ENCODE measurements around the gene MERTK. TPM values are rescaled to one million over a fixed set of nuclear protein-coding genes. Genes with fewer than 3 reads are reported as not detected.

MERTK gene
- total RNA-seq, 1 donor, result under 0.01 TPM

GRCh38 chr2:112020561-112020960 is 122.2 kb downstream of the MERTK start:
- TF ChIP-seq, protein P1, sequence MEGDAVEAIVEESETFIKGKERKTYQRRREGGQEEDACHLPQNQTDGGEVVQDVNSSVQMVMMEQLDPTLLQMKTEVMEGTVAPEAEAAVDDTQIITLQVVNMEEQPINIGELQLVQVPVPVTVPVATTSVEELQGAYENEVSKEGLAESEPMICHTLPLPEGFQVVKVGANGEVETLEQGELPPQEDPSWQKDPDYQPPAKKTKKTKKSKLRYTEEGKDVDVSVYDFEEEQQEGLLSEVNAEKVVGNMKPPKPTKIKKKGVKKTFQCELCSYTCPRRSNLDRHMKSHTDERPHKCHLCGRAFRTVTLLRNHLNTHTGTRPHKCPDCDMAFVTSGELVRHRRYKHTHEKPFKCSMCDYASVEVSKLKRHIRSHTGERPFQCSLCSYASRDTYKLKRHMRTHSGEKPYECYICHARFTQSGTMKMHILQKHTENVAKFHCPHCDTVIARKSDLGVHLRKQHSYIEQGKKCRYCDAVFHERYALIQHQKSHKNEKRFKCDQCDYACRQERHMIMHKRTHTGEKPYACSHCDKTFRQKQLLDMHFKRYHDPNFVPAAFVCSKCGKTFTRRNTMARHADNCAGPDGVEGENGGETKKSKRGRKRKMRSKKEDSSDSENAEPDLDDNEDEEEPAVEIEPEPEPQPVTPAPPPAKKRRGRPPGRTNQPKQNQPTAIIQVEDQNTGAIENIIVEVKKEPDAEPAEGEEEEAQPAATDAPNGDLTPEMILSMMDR (IDR thresholded peaks at IDR 0.05; ENCODE audit: insufficient read depth, low read depth, low read length), result peak; percentile 32
- DNase-seq (ENCODE audit: low read depth), result no peak
- H3K4me3 ChIP-seq (ENCODE audit: low read depth, low read length), result no peak overlapping the region

DNA sequence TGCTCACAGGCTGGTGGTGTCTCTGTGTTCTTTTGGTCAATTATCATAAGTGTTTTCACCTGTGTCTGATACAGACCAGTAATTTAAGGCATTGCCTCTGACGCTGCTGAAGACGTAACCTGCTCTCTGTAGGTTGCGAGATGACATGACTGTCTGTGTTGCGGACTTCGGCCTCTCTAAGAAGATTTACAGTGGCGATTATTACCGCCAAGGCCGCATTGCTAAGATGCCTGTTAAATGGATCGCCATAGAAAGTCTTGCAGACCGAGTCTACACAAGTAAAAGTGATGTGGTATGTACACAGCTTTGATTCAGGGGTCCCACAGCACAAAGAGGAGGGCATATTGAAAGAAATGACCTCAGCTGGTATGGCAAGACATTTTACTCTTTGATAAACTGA is 122.9 kb downstream of the MERTK start:
- no peak for DNase-seq (ENCODE audit: low read depth)
- TF ChIP-seq, protein P1 (IDR thresholded peaks at IDR 0.05; ENCODE audit: insufficient read depth, low read depth, low read length), result no peak

DNA sequence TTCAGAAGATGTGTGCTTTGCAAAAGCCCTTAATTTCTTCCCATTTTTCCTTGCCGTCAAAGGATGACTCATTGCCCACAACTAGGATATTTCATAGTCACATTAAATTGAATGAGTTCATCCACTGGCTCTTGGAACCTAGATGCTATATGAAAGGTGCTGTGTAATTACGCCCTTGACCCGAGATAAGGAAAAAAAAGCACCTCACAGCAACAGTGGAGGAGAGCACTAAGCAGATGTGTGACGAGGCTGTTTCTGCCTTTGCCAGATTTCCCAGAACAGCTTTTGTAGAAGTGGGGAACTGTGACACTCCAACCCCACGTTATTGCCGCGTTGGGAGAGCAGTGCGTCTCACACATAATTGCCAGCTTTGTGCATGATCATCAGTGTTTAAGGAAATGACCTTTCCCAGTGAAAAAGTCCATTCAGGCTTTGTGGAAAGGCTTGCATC is 123.4 kb downstream of the MERTK start:
- DNase-seq (ENCODE audit: low read depth), result peak; percentile 21
- TF ChIP-seq, protein P1 (IDR thresholded peaks at IDR 0.05; ENCODE audit: insufficient read depth, low read depth, low read length), result no peak
- no peak overlapping the region for H3K4me3 ChIP-seq (ENCODE audit: low read depth, low read length)

More for the DNA sequence above, 122.9 kb downstream of the MERTK start:
- H3K4me3 ChIP-seq (ENCODE audit: low read depth, low read length), result no peak overlapping the region

DNA sequence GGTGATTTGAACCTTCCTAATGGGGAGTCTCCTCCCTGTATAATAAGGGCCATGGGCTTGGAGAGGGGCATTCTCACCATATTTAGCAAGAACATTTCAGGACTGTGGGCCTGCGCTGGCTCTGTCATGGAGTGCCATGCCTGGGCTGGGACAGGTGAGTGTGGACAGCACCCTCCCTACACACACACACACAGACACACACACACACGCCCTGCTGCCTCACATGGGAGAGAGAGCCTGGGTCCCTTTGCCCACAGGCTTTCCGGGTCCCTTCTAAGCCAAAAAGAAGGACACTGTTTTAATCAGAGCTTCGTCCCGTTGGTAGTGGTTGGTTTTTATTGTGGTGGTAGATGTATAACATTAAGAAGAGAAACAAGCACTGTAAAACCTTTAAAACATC is 125.3 kb downstream of the MERTK start:
- TF ChIP-seq, protein P1 (IDR thresholded peaks at IDR 0.05; ENCODE audit: insufficient read depth, low read depth, low read length), result no peak
- H3K4me3 ChIP-seq (ENCODE audit: low read depth, low read length), result no peak overlapping the region
- no peak for DNase-seq (ENCODE audit: low read depth)

GRCh38 chr2:112024231-112024630 is 125.8 kb downstream of the MERTK start:
- DNase-seq (ENCODE audit: low read depth), result no peak
- no peak overlapping the region for H3K4me3 ChIP-seq (ENCODE audit: low read depth, low read length)
- TF ChIP-seq, protein P1 (IDR thresholded peaks at IDR 0.05; ENCODE audit: insufficient read depth, low read depth, low read length), result no peak

DNA sequence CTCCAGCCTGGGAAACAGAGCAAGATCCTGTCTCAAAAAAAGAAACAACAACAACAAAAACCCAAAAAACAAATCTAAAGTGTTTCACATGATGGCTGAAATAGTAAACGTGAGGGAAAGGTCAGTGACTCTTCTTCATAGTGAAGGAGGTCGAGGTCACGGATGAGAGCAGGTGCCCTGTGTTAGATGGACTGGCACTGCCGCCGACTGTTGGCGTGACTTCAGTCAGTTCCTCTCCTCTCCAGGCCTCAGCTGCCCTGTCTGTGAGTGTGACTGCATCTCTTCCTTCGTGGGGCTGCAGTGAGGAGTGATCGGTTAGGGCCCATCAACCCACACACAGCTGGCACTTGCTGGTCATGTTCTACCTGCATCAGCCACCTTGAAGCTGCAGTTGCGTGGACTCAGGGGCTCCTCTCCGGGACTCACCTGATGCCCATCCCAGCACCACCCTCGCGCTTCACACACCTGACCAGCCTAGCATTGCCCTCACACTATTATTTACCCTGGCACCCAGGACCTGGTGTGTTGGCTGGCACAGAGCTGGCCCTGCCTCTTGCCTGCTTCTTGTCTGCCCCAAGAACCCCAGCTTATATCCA is 126.6 kb downstream of the MERTK start:
- no peak overlapping the region for H3K4me3 ChIP-seq (ENCODE audit: low read depth, low read length)
- TF ChIP-seq, protein P1 (IDR thresholded peaks at IDR 0.05; ENCODE audit: insufficient read depth, low read depth, low read length), result no peak
- no peak for DNase-seq (ENCODE audit: low read depth)

- no peak for DNase-seq (ENCODE audit: low read depth)
- no peak overlapping the region for H3K4me3 ChIP-seq (ENCODE audit: low read depth, low read length)
- TF ChIP-seq, protein P1 (IDR thresholded peaks at IDR 0.05; ENCODE audit: insufficient read depth, low read depth, low read length), result no peak
Measured at GRCh38 chr2:112026509-112026908, 128.1 kb downstream of the MERTK start.

Measured in fibroblast of villous mesenchyme (primary cell).